Suprapubic skin (tissue), 4 donors: Measurements from ENCODE around the gene RPL36. TPM values are rescaled to one million over a fixed set of nuclear protein-coding genes. Genes with fewer than 3 reads are reported as not detected.

Experiments used
- DNase-seq, 2 donors: peaks; one replicate each; pipeline ENCODE4 v3.0.0-alpha.2; 2019; ENCODE audit warnings: low spot score in 2 of 2
- H3K27ac ChIP-seq: fragments of 200-600 bp; sonication (generic); one replicate; pipeline ENCODE4 v1.5.1; 2019
- H3K27me3 ChIP-seq: fragments of 200-600 bp; sonication (generic); one replicate; pipeline ENCODE4 v1.5.1; 2019
- H3K36me3 ChIP-seq: fragments of 200-600 bp; sonication (generic); one replicate; pipeline ENCODE4 v1.5.1; 2019
- H3K4me1 ChIP-seq: fragments of 200-600 bp; sonication (generic); one replicate; pipeline ENCODE4 v1.5.1; 2019
- H3K4me3 ChIP-seq: fragments of 200-600 bp; sonication (generic); one replicate; pipeline ENCODE4 v1.5.1; 2019; ENCODE audit warnings: mild to moderate bottlenecking
- H3K9me3 ChIP-seq: fragments of 200-600 bp; sonication (generic); one replicate; pipeline ENCODE4 v1.5.1; 2019
- EP300 ChIP-seq: sonication (generic); formaldehyde crosslinking; IDR thresholded peaks from one replicate; pipeline ENCODE4 v1.6.1; 2017; ENCODE audit warnings: antibody characterized with exemption
- POLR2A ChIP-seq, 2 donors: fragments of 450-650 bp; IDR thresholded peaks; one replicate each; pipeline ENCODE4 v1.6.1; 2017; ENCODE audit warnings: antibody characterized with exemption in 2 of 2, mild to moderate bottlenecking in 2 of 2, moderate library complexity in 2 of 2
- POLR2AphosphoS5 ChIP-seq, 3 donors: sonication (generic); formaldehyde crosslinking; IDR thresholded peaks; one replicate each; pipeline ENCODE4 v1.6.1; 2017; ENCODE audit warnings: antibody characterized with exemption in 3 of 3
- WGBS: methylation state at CpG from one replicate; pipeline ENCODE4 v1.1.5; 2018; 5-methylcytosine and 5-hydroxymethylcytosine counted together
- total RNA-seq, 4 donors: library from RNA; depleted of rRNA; stranded (reverse); fragments of >200 nt; gene quantifications; one replicate each; pipeline ENCODE4 v1.1.0, GENCODE V29; 2016
- TF ChIP-seq, protein P1 (sequence below), 2 donors: fragments of 200-600 bp in 1 of 2; fragments of 450-650 bp in 1 of 2; sonication (generic) in 1 of 2; IDR thresholded peaks; one replicate each; pipeline ENCODE4 v1.5.1; 2016 to 2019; ENCODE audit warnings: antibody characterized with exemption in 2 of 2, mild to moderate bottlenecking in 1 of 2, moderate library complexity in 1 of 2

Gene RPL36
- total RNA-seq, 4 donors from 2014 or later = 420 to 822 (median 688) TPM

DNA sequence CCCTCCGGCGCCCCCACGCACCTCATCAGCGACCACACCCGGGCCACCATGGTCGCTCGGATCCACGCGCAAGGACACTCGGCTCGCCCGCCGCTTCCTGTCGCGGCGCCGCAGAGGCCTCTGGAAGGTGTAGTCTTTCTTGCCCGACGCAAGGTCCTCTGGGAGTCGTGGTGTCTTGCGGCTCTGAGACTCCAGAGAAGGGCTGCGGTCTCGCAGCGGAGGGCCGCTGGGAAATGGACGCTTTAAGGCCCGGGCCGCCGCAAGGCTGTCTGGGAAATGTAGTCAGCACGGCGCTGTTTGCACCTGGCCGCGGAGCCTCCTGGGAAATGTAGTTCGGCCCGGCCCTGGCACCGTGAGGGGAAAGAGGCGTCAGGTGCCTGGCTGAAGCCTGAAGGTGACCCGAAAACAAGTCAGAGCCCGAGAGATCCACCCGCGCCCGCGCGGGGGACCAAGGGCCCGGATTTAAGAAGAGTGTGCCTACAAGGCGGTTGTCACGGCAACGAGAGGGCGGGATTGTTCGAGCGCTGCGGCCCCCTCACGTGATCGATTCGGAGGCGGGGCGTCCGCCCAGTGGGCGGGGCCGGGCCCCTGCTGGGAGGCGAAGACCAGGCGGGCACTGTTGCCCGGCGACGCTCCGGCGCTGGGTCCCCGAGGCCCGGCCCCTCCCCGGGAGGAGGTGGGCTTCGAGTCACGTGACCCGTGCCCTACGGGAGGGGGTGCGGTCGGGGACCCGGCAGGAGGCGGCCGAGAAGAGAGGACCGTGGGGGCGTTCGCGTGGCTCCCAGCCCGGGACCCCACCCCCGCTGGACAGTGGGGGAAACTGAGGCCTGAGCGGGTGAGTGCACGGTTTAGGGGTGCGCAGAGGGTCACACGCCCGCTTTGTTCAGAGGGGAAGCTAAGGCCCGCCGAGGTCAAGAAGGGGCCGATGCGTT, 9.4 kb upstream of the RPL36 start, which contains the start of the genes HSD11B1L and MICOS13:
HSD11B1L (plus strand) TSS at position 591 of the 932 bp plus-strand sequence. CDS start 3,806 bp downstream, outside the sequence.
MICOS13 (minus strand) TSS at position 80 of the 932 bp plus-strand sequence; CDS start at position 50, 30 bp downstream.
- peak within 1 kb of the TSS; percentile 76 for H3K4me3 ChIP-seq
- no peaks in the 10 kb centered on the region for H3K27me3 ChIP-seq
- no peaks in the 10 kb centered on the region for H3K9me3 ChIP-seq
- TF ChIP-seq POLR2A (IDR thresholded peaks at IDR 0.05) (peak in 1 of 2 donors; percentile 16), EP300 (no peak), POLR2AphosphoS5 (IDR thresholded peaks at IDR 0.05) (peak; percentile 6 to 91 (median 59))
- TF ChIP-seq, protein P1, sequence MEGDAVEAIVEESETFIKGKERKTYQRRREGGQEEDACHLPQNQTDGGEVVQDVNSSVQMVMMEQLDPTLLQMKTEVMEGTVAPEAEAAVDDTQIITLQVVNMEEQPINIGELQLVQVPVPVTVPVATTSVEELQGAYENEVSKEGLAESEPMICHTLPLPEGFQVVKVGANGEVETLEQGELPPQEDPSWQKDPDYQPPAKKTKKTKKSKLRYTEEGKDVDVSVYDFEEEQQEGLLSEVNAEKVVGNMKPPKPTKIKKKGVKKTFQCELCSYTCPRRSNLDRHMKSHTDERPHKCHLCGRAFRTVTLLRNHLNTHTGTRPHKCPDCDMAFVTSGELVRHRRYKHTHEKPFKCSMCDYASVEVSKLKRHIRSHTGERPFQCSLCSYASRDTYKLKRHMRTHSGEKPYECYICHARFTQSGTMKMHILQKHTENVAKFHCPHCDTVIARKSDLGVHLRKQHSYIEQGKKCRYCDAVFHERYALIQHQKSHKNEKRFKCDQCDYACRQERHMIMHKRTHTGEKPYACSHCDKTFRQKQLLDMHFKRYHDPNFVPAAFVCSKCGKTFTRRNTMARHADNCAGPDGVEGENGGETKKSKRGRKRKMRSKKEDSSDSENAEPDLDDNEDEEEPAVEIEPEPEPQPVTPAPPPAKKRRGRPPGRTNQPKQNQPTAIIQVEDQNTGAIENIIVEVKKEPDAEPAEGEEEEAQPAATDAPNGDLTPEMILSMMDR (IDR thresholded peaks at IDR 0.05) = no peak
- no peaks in the 10 kb centered on the region for H3K36me3 ChIP-seq
- 2% methylated on average over 26 of the region's 94 CpGs for WGBS
- peak within 1 kb of the TSS; percentile 83 for H3K27ac ChIP-seq
- peak; percentile 99 for DNase-seq
- peaks cover 23% of the 10 kb centered on the region for H3K4me1 ChIP-seq

GRCh38 chr19:5681391-5682106, 8.5 kb upstream of the RPL36 start:
- no peaks in the 10 kb centered on the region for H3K9me3 ChIP-seq
- WGBS = 67% methylated on average over 17 of the region's 17 CpGs
- peaks cover 29% of the 10 kb centered on the region for H3K4me1 ChIP-seq
- DNase-seq = no peak
- H3K4me3 ChIP-seq = peak overlapping the region; percentile 76
- no peaks in the 10 kb centered on the region for H3K27me3 ChIP-seq
- no peak overlapping the region for H3K27ac ChIP-seq
- no peak for TF ChIP-seq POLR2AphosphoS5 (IDR thresholded peaks at IDR 0.05)
- TF ChIP-seq POLR2A (IDR thresholded peaks at IDR 0.05) = no peak
- no peaks in the 10 kb centered on the region for H3K36me3 ChIP-seq

GRCh38 chr19:5682107-5682482, 8.0 kb upstream of the RPL36 start:
- no peak overlapping the region for H3K4me3 ChIP-seq
- no peaks in the 10 kb centered on the region for H3K27me3 ChIP-seq
- no peaks in the 10 kb centered on the region for H3K9me3 ChIP-seq
- 87% methylated on average over 3 of the region's 3 CpGs for WGBS
- DNase-seq = no peak
- no peaks in the 10 kb centered on the region for H3K36me3 ChIP-seq
- peaks cover 34% of the 10 kb centered on the region for H3K4me1 ChIP-seq
- no peak overlapping the region for H3K27ac ChIP-seq
- TF ChIP-seq, protein P1 (IDR thresholded peaks at IDR 0.05) = no peak
- TF ChIP-seq POLR2AphosphoS5 (IDR thresholded peaks at IDR 0.05) = no peak
- no peak for TF ChIP-seq POLR2A (IDR thresholded peaks at IDR 0.05)
- no peak for TF ChIP-seq EP300

- Histone ChIP-seq H3K36me3 (no peaks in the 10 kb centered on the region), H3K4me3 (no peak overlapping the region), H3K27me3 (no peaks in the 10 kb centered on the region), H3K4me1 (peaks cover 40% of the 10 kb centered on the region), H3K27ac (no peak overlapping the region), H3K9me3 (no peaks in the 10 kb centered on the region)
- 82% methylated on average over 10 of the region's 10 CpGs for WGBS
- DNase-seq = no peak
- TF ChIP-seq EP300 = no peak
- no peak for TF ChIP-seq POLR2A (IDR thresholded peaks at IDR 0.05)
Measured at GRCh38 chr19:5683177-5683886, 6.8 kb upstream of the RPL36 start.

DNA sequence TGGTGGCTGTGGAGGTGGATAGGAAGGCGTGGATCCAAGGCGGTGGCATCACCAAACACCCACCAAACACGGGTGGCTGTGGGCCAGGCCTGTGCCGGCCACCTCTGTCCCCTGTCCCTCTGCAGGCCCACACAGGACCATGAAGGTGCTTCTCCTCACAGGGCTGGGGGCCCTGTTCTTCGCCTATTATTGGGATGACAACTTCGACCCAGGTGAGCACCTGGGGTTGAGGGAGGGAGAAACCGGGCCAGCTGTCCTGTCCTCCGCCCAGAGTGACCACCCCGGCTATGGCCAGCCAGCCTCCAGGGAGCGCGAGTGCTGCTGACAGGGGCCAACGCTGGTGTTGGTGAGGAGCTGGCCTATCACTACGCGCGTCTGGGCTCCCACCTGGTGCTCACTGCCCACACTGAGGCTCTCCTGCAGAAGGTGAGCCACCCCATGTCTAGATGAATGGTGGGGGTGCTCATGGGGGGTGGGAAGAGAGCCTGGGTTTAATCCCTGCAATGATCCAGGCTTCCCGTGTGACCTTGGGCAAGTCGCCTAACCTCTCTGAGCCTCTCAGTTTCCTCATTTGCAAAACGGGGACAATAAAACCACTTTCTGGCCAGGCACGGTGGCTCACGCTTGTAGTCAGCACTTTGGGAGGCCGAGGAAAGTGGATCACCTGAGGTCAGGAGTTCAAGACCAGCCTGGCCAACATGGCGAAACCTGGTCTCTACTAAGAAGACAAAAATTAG, 5.2 kb upstream of the RPL36 start:
- no peak for DNase-seq
- no peaks in the 10 kb centered on the region for H3K36me3 ChIP-seq
- 86% methylated on average over 13 of the region's 22 CpGs for WGBS

More for the DNA sequence above, 5.2 kb upstream of the RPL36 start:
- Histone ChIP-seq H3K27ac (no peak overlapping the region), H3K27me3 (no peaks in the 10 kb centered on the region), H3K9me3 (no peaks in the 10 kb centered on the region), H3K4me3 (no peak overlapping the region), H3K4me1 (peaks cover 37% of the 10 kb centered on the region)
- no peak for TF ChIP-seq EP300
- TF ChIP-seq, protein P1 (IDR thresholded peaks at IDR 0.05) = no peak
- no peak for TF ChIP-seq POLR2A (IDR thresholded peaks at IDR 0.05)
- no peak for TF ChIP-seq POLR2AphosphoS5 (IDR thresholded peaks at IDR 0.05)
